ENCODE results near the gene PRKCA. TPM values are rescaled to one million over a fixed set of nuclear protein-coding genes. Genes with fewer than 3 reads are reported as not detected.

Gene PRKCA
- total RNA-seq, 4 donors from 2014 or later = 24.5 to 61.9 (median 40.8) TPM

GRCh38 chr17:66276328-66276937 lies 26.0 kb upstream of the PRKCA start:
- intact Hi-C loops (cut with DNase I) = no loop called here
- DNase-seq (ENCODE audit: extremely low spot score) = no peak

DNA sequence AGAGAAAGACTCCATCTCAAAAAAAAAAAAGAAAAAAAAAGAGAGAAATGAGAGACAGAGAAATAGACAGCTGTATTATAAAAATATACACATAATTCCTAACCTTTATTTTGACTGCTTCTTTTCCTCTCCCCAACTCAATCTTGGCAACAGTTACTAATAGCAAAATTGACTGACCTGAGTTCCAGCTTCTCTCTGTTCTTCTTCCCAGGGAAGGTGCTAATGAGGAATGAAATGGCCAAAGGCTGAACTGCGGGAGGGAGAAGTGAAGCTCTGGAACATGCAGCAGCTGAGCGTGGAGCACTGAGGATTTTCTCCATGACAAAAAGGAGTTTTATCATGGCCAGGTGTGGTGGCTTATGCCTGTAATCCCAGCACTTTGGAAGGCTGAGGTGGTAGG lies 25.2 kb upstream of the PRKCA start:
- no peak overlapping the region for H3K27ac ChIP-seq (replicated peaks in 1 of 4)
- peaks cover 0 to 17% (median 11%) of the 10 kb centered on the region in 4 donors for H3K4me1 ChIP-seq
- H3K4me3 ChIP-seq = no peak overlapping the region
- no peaks in the 10 kb centered on the region for H3K36me3 ChIP-seq
- no peaks in the 10 kb centered on the region for H3K9me3 ChIP-seq
- H3K27me3 ChIP-seq = no peaks in the 10 kb centered on the region
- no peak for DNase-seq (ENCODE audit: extremely low spot score)
- TF ChIP-seq POLR2A (IDR thresholded peaks at IDR 0.05; ENCODE audit: low read depth) (no peak), EP300 (IDR thresholded peaks at IDR 0.05) (no peak), POLR2AphosphoS5 (IDR thresholded peaks at IDR 0.05) (no peak)
- TF ChIP-seq, protein P1, sequence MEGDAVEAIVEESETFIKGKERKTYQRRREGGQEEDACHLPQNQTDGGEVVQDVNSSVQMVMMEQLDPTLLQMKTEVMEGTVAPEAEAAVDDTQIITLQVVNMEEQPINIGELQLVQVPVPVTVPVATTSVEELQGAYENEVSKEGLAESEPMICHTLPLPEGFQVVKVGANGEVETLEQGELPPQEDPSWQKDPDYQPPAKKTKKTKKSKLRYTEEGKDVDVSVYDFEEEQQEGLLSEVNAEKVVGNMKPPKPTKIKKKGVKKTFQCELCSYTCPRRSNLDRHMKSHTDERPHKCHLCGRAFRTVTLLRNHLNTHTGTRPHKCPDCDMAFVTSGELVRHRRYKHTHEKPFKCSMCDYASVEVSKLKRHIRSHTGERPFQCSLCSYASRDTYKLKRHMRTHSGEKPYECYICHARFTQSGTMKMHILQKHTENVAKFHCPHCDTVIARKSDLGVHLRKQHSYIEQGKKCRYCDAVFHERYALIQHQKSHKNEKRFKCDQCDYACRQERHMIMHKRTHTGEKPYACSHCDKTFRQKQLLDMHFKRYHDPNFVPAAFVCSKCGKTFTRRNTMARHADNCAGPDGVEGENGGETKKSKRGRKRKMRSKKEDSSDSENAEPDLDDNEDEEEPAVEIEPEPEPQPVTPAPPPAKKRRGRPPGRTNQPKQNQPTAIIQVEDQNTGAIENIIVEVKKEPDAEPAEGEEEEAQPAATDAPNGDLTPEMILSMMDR (IDR thresholded peaks at IDR 0.05) = no peak
- intact Hi-C loops (cut with DNase I) = no loop called here
- 91% methylated on average over 2 of the region's 2 CpGs for WGBS

More at GRCh38 chr17:66276328-66276937, 26.0 kb upstream of the PRKCA start:
- Histone ChIP-seq H3K9me3 (peaks cover 0 to 4% (median 2%) of the 10 kb centered on the region in 4 donors), H3K36me3 (no peaks in the 10 kb centered on the region), H3K27ac (replicated peaks in 1 of 4) (no peak overlapping the region), H3K4me1 (peaks cover 0 to 17% (median 11%) of the 10 kb centered on the region in 4 donors), H3K27me3 (no peaks in the 10 kb centered on the region), H3K4me3 (no peak overlapping the region)
- TF ChIP-seq POLR2A (IDR thresholded peaks at IDR 0.05; ENCODE audit: low read depth) (no peak), POLR2AphosphoS5 (IDR thresholded peaks at IDR 0.05) (no peak), EP300 (IDR thresholded peaks at IDR 0.05) (no peak)
- TF ChIP-seq, protein P1 (IDR thresholded peaks at IDR 0.05) = no peak
- 86% methylated on average over 3 of the region's 3 CpGs for WGBS

GRCh38 chr17:66281661-66282369 lies 20.6 kb upstream of the PRKCA start:
- WGBS = 82% methylated on average over 6 of the region's 7 CpGs
- TF ChIP-seq POLR2A (IDR thresholded peaks at IDR 0.05; ENCODE audit: low read depth) (no peak), EP300 (IDR thresholded peaks at IDR 0.05) (no peak), POLR2AphosphoS5 (IDR thresholded peaks at IDR 0.05) (no peak)
- TF ChIP-seq, protein P1 (IDR thresholded peaks at IDR 0.05) = no peak
- Histone ChIP-seq H3K27ac (replicated peaks in 1 of 4) (no peak overlapping the region), H3K36me3 (no peaks in the 10 kb centered on the region), H3K4me1 (no peaks in the 10 kb centered on the region), H3K27me3 (no peaks in the 10 kb centered on the region), H3K4me3 (no peak overlapping the region), H3K9me3 (no peaks in the 10 kb centered on the region)
- DNase-seq (ENCODE audit: extremely low spot score) = no peak
- intact Hi-C loops (cut with DNase I) = no loop called here

DNA sequence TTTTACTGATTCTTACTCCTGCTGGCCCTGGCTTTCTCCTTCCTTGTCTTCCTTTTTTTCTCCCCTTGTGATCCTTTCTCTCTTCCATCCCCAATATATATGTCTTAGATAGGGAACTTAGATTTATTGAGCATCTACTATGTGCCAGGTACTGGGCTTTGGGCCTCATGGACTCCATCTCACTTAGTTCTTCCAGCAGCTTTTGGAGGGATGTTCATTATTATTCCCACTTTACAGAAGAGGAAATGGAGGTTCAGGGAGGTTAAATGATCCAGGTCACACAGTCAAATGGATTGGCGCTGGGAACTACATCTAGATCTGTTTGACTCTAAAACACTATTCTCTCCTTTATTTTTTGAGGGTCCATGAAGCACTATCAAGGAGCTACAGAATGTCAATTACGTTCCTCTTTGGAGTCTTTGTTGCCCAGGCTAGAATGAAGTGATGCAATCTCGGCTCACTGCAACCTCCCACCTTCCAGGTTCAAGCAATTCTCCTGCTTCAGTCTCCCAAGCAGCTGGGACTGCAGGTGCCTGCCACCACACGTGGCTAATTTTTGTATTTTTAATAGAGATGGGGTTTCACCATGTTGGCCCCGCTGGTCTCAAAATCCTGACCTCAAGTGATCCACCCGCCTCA lies 19.0 kb upstream of the PRKCA start:
- TF ChIP-seq EP300 (IDR thresholded peaks at IDR 0.05) (no peak), POLR2A (IDR thresholded peaks at IDR 0.05; ENCODE audit: low read depth) (no peak), POLR2AphosphoS5 (IDR thresholded peaks at IDR 0.05) (no peak)
- TF ChIP-seq, protein P1 (IDR thresholded peaks at IDR 0.05) = no peak
- H3K4me1 ChIP-seq = no peaks in the 10 kb centered on the region
- H3K4me3 ChIP-seq = no peak overlapping the region
- no peaks in the 10 kb centered on the region for H3K36me3 ChIP-seq
- intact Hi-C loops (cut with DNase I) = no loop called here
- no peaks in the 10 kb centered on the region for H3K9me3 ChIP-seq
- no peak overlapping the region for H3K27ac ChIP-seq (replicated peaks in 1 of 4)
- 87% methylated on average over 6 of the region's 6 CpGs for WGBS
- no peak for DNase-seq (ENCODE audit: extremely low spot score)
- no peaks in the 10 kb centered on the region for H3K27me3 ChIP-seq
